ENCODE measurements around the gene B4GALT3. TPM values are rescaled to one million over a fixed set of nuclear protein-coding genes. Genes with fewer than 3 reads are reported as not detected.

The B4GALT3 gene
- total RNA-seq, 4 donors from 2014 or later: 20.6 to 50.7 (median 37.1) TPM

- ATAC-seq (ENCODE audit: low FRiP score) (peak; percentile 72), DNase-seq (ENCODE audit: low spot score) (no peak)
- TF ChIP-seq CTCF (IDR thresholded peaks at IDR 0.05): no peak
Observed at GRCh38 chr1:161216945-161217712, 39.8 kb upstream of the B4GALT3 start.

GRCh38 chr1:161215076-161215475 is 37.8 kb upstream of the B4GALT3 start, which contains the start of gene FCER1G:
FCER1G (plus strand) TSS chr1:161215295; CDS start chr1:161215322, 27 bp downstream.
- DNase-seq (ENCODE audit: low spot score) (no peak), ATAC-seq (ENCODE audit: low FRiP score) (peak; percentile 11)
- no peak for TF ChIP-seq CTCF (IDR thresholded peaks at IDR 0.05)

- TF ChIP-seq CTCF (IDR thresholded peaks at IDR 0.05): no peak
- ATAC-seq (ENCODE audit: low FRiP score): no peak
- DNase-seq (ENCODE audit: low spot score): no peak
Observed at GRCh38 chr1:161214369-161214768, 37.1 kb upstream of the B4GALT3 start.

GRCh38 chr1:161209790-161210409 is 32.6 kb upstream of the B4GALT3 start:
- TF ChIP-seq CTCF (IDR thresholded peaks at IDR 0.05): peak in 1 of 3 donors; percentile 81
- DNase-seq (ENCODE audit: low spot score) (peak; percentile 57), ATAC-seq (ENCODE audit: low FRiP score) (peak; percentile 80)

GRCh38 chr1:161207173-161207572 is 29.9 kb upstream of the B4GALT3 start:
- DNase-seq (ENCODE audit: low spot score) (no peak), ATAC-seq (ENCODE audit: low FRiP score) (peak; percentile 13)
- TF ChIP-seq CTCF (IDR thresholded peaks at IDR 0.05): no peak

GRCh38 chr1:161206411-161207140 is 29.3 kb upstream of the B4GALT3 start:
- ATAC-seq (ENCODE audit: low FRiP score) (no peak), DNase-seq (ENCODE audit: low spot score) (no peak)
- no peak for TF ChIP-seq CTCF (IDR thresholded peaks at IDR 0.05)

Measured in omental fat pad (tissue), 4 donors.